GM08714 (cell line): ENCODE results near the gene DENND10.
A peak's percentile ranks its signal among the peaks of the same experiment; 100 is the strongest.
"Not testable (repeated sequence)": the region's sequence is repeated elsewhere in the genome, so short reads cannot be mapped to it uniquely, and the experiment has no call there.

Source experiments
- H3K4me3 ChIP-seq: fragments of 200-500 bp; sonication (Bioruptor generic); 2 replicates; pipeline ENCODE4 v1.5.1; 2014; ENCODE audit warnings: mild to moderate bottlenecking, low read length, inconsistent platforms
- ZNF274 ChIP-seq: IDR thresholded peaks from 2 replicates; pipeline ENCODE4 v1.6.1; 2012; ENCODE audit warnings: mild to moderate bottlenecking, low read depth, low read length

The DENND10 gene

GRCh38 chr10:119162452-119163092 lies 58.7 kb downstream of the DENND10 start:
- TF ChIP-seq ZNF274, result no peak
- H3K4me3 ChIP-seq, result no peak overlapping the region

- TF ChIP-seq ZNF274, result no peak
- H3K4me3 ChIP-seq, result peak within 1 kb of the TSS; percentile 62
These were observed 61.5 kb downstream of the DENND10 start, which contains the start of gene SFXN4 for GRCh38 chr10:119165171-119166117. SFXN4 (minus strand) TSS chr10:119165714; CDS start chr10:119165647, 67 bp downstream.

- H3K4me3 ChIP-seq, result peak overlapping the region; percentile 62; the same call in 1 of the 2 replicates
- no peak for TF ChIP-seq ZNF274
These were observed 62.2 kb downstream of the DENND10 start for GRCh38 chr10:119166118-119166500.

GRCh38 chr10:119166564-119166963 lies 62.7 kb downstream of the DENND10 start:
- no peak for TF ChIP-seq ZNF274
- no peak overlapping the region for H3K4me3 ChIP-seq

GRCh38 chr10:119167041-119167440 lies 63.1 kb downstream of the DENND10 start:
- H3K4me3 ChIP-seq, result no peak overlapping the region
- TF ChIP-seq ZNF274, result no peak

GRCh38 chr10:119174109-119174508 lies 70.2 kb downstream of the DENND10 start:
- no peak overlapping the region for H3K4me3 ChIP-seq
- TF ChIP-seq ZNF274, result no peak

- no peak overlapping the region for H3K4me3 ChIP-seq
- no peak for TF ChIP-seq ZNF274
These were observed 72.3 kb downstream of the DENND10 start for GRCh38 chr10:119176166-119176565.

- TF ChIP-seq ZNF274, result no peak
- H3K4me3 ChIP-seq, result peak overlapping the region; percentile 86
These were observed 73.9 kb downstream of the DENND10 start for GRCh38 chr10:119177708-119178371.

- peak within 1 kb of the TSS; percentile 86 for H3K4me3 ChIP-seq
- no peak for TF ChIP-seq ZNF274
These were observed 74.6 kb downstream of the DENND10 start, which contains the start of gene PRDX3 for GRCh38 chr10:119178372-119179119. PRDX3 (minus strand) TSS chr10:119178812; CDS start chr10:119178790, 22 bp downstream.

GRCh38 chr10:119180850-119181400 lies 77.0 kb downstream of the DENND10 start:
- not testable (repeated sequence) for H3K4me3 ChIP-seq

- no peak overlapping the region for H3K4me3 ChIP-seq
- no peak for TF ChIP-seq ZNF274
These were observed 79.9 kb downstream of the DENND10 start for GRCh38 chr10:119183664-119184412.
